H9 (cell line): Measurements from ENCODE around the gene SKAP1. TPM values are rescaled to one million over a fixed set of nuclear protein-coding genes. Genes with fewer than 3 reads are reported as not detected.

Source experiments
- DNase-seq: peaks from one replicate; pipeline ENCODE4 v3.0.0-alpha.2; 2017
- H2AFZ ChIP-seq: one replicate; pipeline ENCODE4 v1.6.1; 2013; ENCODE audit warnings: mild to moderate bottlenecking, low read length, control low read depth, moderate library complexity
- H2AK5ac ChIP-seq: 2 replicates; pipeline ENCODE4 v1.6.1; 2013; ENCODE audit warnings: low read length, control low read depth, mixed read lengths; ENCODE audit not compliant: insufficient read length
- H2BK120ac ChIP-seq: one replicate; pipeline ENCODE4 v1.6.1; 2013; ENCODE audit warnings: low read depth, mild to moderate bottlenecking, low read length, control low read depth, inconsistent platforms; ENCODE audit not compliant: poor library complexity, severe bottlenecking
- H2BK12ac ChIP-seq: 2 replicates; pipeline ENCODE4 v1.6.1; 2013; ENCODE audit warnings: low read length, control low read depth, mixed read lengths, low read depth; ENCODE audit not compliant: insufficient read length
- H2BK15ac ChIP-seq: 2 replicates; pipeline ENCODE4 v1.6.1; 2013; ENCODE audit warnings: low read depth, low read length, control low read depth
- H2BK20ac ChIP-seq: one replicate; pipeline ENCODE4 v1.6.1; 2013; ENCODE audit warnings: low read depth, mild to moderate bottlenecking, low read length, control low read depth, inconsistent platforms; ENCODE audit not compliant: poor library complexity, severe bottlenecking
- H2BK5ac ChIP-seq: 2 replicates; pipeline ENCODE4 v1.6.1; 2013; ENCODE audit warnings: low read length, control low read depth, mixed read lengths; ENCODE audit not compliant: insufficient read length
- H3K14ac ChIP-seq: 2 replicates; pipeline ENCODE4 v1.6.1; 2013; ENCODE audit warnings: low read length, control low read depth; ENCODE audit not compliant: insufficient read depth
- H3K18ac ChIP-seq: 2 replicates; pipeline ENCODE4 v1.6.1; 2013; ENCODE audit warnings: low read depth, mild to moderate bottlenecking, mixed read lengths, low read length, control low read depth; ENCODE audit not compliant: insufficient read length
- H3K23ac ChIP-seq: 2 replicates; pipeline ENCODE4 v1.6.1; 2013; ENCODE audit warnings: low read length, control low read depth, mixed read lengths, low read depth; ENCODE audit not compliant: insufficient read length
- H3K23me2 ChIP-seq: 2 replicates; pipeline ENCODE4 v1.6.1; 2013; ENCODE audit warnings: low read depth, mild to moderate bottlenecking, mixed read lengths, low read length, control low read depth; ENCODE audit not compliant: insufficient read length, poor library complexity, severe bottlenecking
- H3K27ac ChIP-seq: 2 replicates; pipeline ENCODE4 v1.5.1; 2013; ENCODE audit warnings: low read length, control low read depth, mixed read lengths, low read depth; ENCODE audit not compliant: insufficient read length
- H3K27me3 ChIP-seq: 2 replicates; pipeline ENCODE4 v1.6.1; 2013; ENCODE audit warnings: low read length, control low read depth, inconsistent platforms; ENCODE audit not compliant: insufficient read depth
- H3K4ac ChIP-seq: 2 replicates; pipeline ENCODE4 v1.6.1; 2013; ENCODE audit warnings: low read depth, mild to moderate bottlenecking, control low read depth, inconsistent platforms, low read length, moderate library complexity
- H3K4me1 ChIP-seq: 2 replicates; pipeline ENCODE4 v1.6.1; 2013; ENCODE audit warnings: low read length, control low read depth, inconsistent platforms; ENCODE audit not compliant: insufficient read depth
- H3K4me2 ChIP-seq: 2 replicates; pipeline ENCODE4 v1.6.1; 2013; ENCODE audit warnings: low read length, control low read depth, mixed read lengths; ENCODE audit not compliant: insufficient read length, insufficient read depth
- H3K56ac ChIP-seq: 2 replicates; pipeline ENCODE4 v1.6.1; 2013; ENCODE audit warnings: low read depth, mild to moderate bottlenecking, mixed read lengths, low read length, control low read depth; ENCODE audit not compliant: insufficient read length
- H3K79me1 ChIP-seq: 2 replicates; pipeline ENCODE4 v1.6.1; 2013; ENCODE audit warnings: low read depth, mild to moderate bottlenecking, moderate library complexity, low read length, control low read depth, inconsistent platforms; ENCODE audit not compliant: insufficient read depth, poor library complexity, severe bottlenecking
- H3K79me2 ChIP-seq: 2 replicates; pipeline ENCODE4 v1.6.1; 2013; ENCODE audit warnings: low read length, control low read depth, inconsistent platforms; ENCODE audit not compliant: insufficient read depth
- H3K9ac ChIP-seq: 2 replicates; pipeline ENCODE4 v1.6.1; 2013; ENCODE audit warnings: low read length, control low read depth, mixed read lengths; ENCODE audit not compliant: insufficient read length; ENCODE audit errors: extremely low read depth
- H3K9me3 ChIP-seq: one replicate; pipeline ENCODE4 v1.6.1; 2013; ENCODE audit warnings: low read depth, low read length, inconsistent platforms; ENCODE audit not compliant: control insufficient read depth
- H3T11ph ChIP-seq: one replicate; pipeline ENCODE4 v1.6.1; 2013; ENCODE audit warnings: mild to moderate bottlenecking, low read length, control low read depth, inconsistent platforms
- H4K20me1 ChIP-seq: one replicate; pipeline ENCODE4 v1.6.1; 2013; ENCODE audit not compliant: control insufficient read depth, insufficient read length, insufficient read depth
- H4K5ac ChIP-seq: 2 replicates; pipeline ENCODE4 v1.6.1; 2013; ENCODE audit warnings: low read depth, mild to moderate bottlenecking, mixed read lengths, low read length, control low read depth; ENCODE audit not compliant: insufficient read length
- H4K8ac ChIP-seq: replicated peaks from 2 replicates; pipeline ENCODE4 v1.6.1; 2013; ENCODE audit warnings: low read length, control low read depth, mixed read lengths, low read depth; ENCODE audit not compliant: insufficient read length
- H4K91ac ChIP-seq: 2 replicates; pipeline ENCODE4 v1.6.1; 2013; ENCODE audit warnings: low read depth, mild to moderate bottlenecking, moderate library complexity, mixed read lengths, low read length, control low read depth; ENCODE audit not compliant: insufficient read length
- H3K27ac Mint-ChIP-seq, 3 experiments: 2 replicates in 2 of 3; 3 replicates in 1 of 3; pipeline ENCODE4 v1.8.0; 2020 to 2021; ENCODE audit warnings: mixed read lengths in 3 of 3, mild to moderate bottlenecking in 1 of 3, moderate library complexity in 1 of 3
- H3K27me3 Mint-ChIP-seq: 2 replicates; pipeline ENCODE4 v1.8.0; 2021; ENCODE audit warnings: low read depth, mild to moderate bottlenecking, moderate library complexity, mixed read lengths
- H3K36me3 Mint-ChIP-seq, 3 experiments: 2 replicates in 2 of 3; 3 replicates in 1 of 3; pipeline ENCODE4 v1.8.0; 2020 to 2021; ENCODE audit warnings: low read depth in 3 of 3, mixed read lengths in 3 of 3; ENCODE audit not compliant: insufficient read depth in 1 of 3
- H3K4me1 Mint-ChIP-seq, 2 experiments: 2 replicates each; pipeline ENCODE4 v1.8.0; 2020; ENCODE audit warnings: mixed read lengths in 2 of 2
- H3K4me3 Mint-ChIP-seq, 2 experiments: 2 replicates in 1 of 2; 3 replicates in 1 of 2; pipeline ENCODE4 v1.8.0; 2020 to 2021; ENCODE audit warnings: mild to moderate bottlenecking in 2 of 2, mixed read lengths in 2 of 2, moderate library complexity in 1 of 2
- H3K9me3 Mint-ChIP-seq, 2 experiments: 2 replicates in 1 of 2; 3 replicates in 1 of 2; pipeline ENCODE4 v1.8.0; 2020; ENCODE audit warnings: mild to moderate bottlenecking in 2 of 2, mixed read lengths in 2 of 2, moderate library complexity in 1 of 2
- CTCF ChIP-seq: fragments of 200-600 bp; sonication (generic); conservative IDR thresholded peaks from 3 replicates; pipeline ENCODE4 v1.8.0; 2021; ENCODE audit warnings: antibody characterized with exemption, mild to moderate bottlenecking
- WGBS: extraction: QIAGEN DNeasy Blood & Tissue Kit; methylation state at CpG from one replicate; pipeline ENCODE4 v1.1.7; 2013; ENCODE audit warnings: missing lambda C conversion rate, low lambda C conversion rate, mixed read lengths; ENCODE audit not compliant: insufficient read length; ENCODE audit errors: extremely low coverage; 5-methylcytosine and 5-hydroxymethylcytosine counted together
- total RNA-seq: library from RNA; stranded (reverse); gene quantifications from 2 replicates; pipeline ENCODE4 v1.2.1, GENCODE V29; 2021

The SKAP1 gene
- total RNA-seq, 1 experiment from 2014 or later: not detected

- WGBS: no CpG with 5 or more reads among the region's 1 CpG
Observed at GRCh38 chr17:48308581-48308980, 121.4 kb downstream of the SKAP1 start.

More at GRCh38 chr17:48308581-48308980, 121.4 kb downstream of the SKAP1 start:
- H3K4me1 Mint-ChIP-seq: peaks cover 13 to 18% of the 10 kb centered on the region in 2 experiments
- no peak overlapping the region for H4K91ac ChIP-seq
- no peak overlapping the region for H4K5ac ChIP-seq
- H3K27ac ChIP-seq: no peak overlapping the region
- H2AFZ ChIP-seq: no peak overlapping the region
- H2BK5ac ChIP-seq: no peak overlapping the region
- no peak overlapping the region for H3K23ac ChIP-seq
- no peak overlapping the region for H2AK5ac ChIP-seq
- peaks cover 82% of the 10 kb centered on the region for H3K27me3 Mint-ChIP-seq
- H3K18ac ChIP-seq: no peak overlapping the region
- H3K56ac ChIP-seq: no peak overlapping the region
- H3K9me3 ChIP-seq: no peaks in the 10 kb centered on the region
- H2BK120ac ChIP-seq: no peak overlapping the region
- H2BK20ac ChIP-seq: no peak overlapping the region
- H3K4me1 ChIP-seq: no peaks in the 10 kb centered on the region; the same call in 1 of the 2 replicates
- H3K4me3 Mint-ChIP-seq: no peak overlapping the region
- H3K36me3 Mint-ChIP-seq: no peaks in the 10 kb centered on the region
- no peak overlapping the region for H3T11ph ChIP-seq
- no peak overlapping the region for H3K14ac ChIP-seq
- H3K27ac Mint-ChIP-seq: no peak overlapping the region
- DNase-seq: no peak
- H4K8ac ChIP-seq: no peak overlapping the region
- H3K9ac ChIP-seq: no peak overlapping the region
- H2BK15ac ChIP-seq: no peak overlapping the region
- TF ChIP-seq CTCF: no peak
- H3K27me3 ChIP-seq: no peaks in the 10 kb centered on the region
- no peaks in the 10 kb centered on the region for H3K23me2 ChIP-seq
- no peaks in the 10 kb centered on the region for H3K9me3 Mint-ChIP-seq
- H3K79me1 ChIP-seq: no peaks in the 10 kb centered on the region
- H2BK12ac ChIP-seq: no peak overlapping the region
- H3K79me2 ChIP-seq: no peaks in the 10 kb centered on the region
- no peak overlapping the region for H3K4me2 ChIP-seq
- no peak overlapping the region for H3K4ac ChIP-seq
- no peaks in the 10 kb centered on the region for H4K20me1 ChIP-seq
